GM19193 (cell line): ENCODE measurements around the gene GPR156.

Source experiments
- POLR2A ChIP-seq: IDR thresholded peaks from 4 replicates; pipeline ENCODE4 v1.6.1; 2011; ENCODE audit not compliant: insufficient read depth, insufficient read length; ENCODE audit errors: extremely low read depth

GPR156 gene

DNA sequence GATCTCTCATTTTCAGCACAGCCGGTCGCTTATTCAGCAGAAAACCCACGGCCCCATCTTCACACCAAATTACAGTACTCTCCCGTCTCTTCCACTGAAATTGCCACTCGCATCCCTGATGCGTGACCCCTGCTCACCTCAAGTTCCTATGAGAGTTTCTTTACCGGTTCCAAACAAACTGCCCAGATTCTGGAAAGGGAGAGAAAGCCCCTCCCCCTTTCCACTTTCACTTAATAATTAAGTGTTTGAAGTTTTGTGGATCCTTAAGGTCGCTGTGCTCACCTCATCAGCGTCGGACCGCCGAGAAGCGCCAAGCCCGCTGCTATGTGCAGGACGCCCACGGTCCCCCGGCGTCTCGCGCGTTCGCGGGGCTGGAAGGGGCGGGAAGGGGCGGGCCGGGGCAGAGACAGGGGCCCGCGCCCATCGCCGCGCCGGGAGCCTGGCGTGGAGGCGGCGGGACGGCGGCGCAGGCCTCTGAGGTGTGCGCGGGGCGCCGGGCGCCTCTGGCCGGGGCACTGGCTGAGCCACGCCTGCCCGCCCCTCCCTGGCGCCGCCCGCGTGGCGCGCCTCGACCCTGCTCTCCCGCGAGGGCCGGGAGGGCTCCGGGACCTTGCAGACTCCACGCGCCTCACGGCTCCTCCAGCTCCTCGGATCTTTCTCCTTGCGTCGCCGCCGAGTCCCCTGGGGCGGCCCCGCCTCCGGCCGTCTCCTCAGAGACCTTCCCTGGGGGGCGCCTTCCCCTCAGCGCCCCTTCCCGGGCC is at the start of gene GPR156:
Gene GPR156 (minus strand): TSS at position 476 of the 761 bp plus-strand sequence. CDS start 41,124 bp downstream, outside the sequence.
- no peak for TF ChIP-seq POLR2A

DNA sequence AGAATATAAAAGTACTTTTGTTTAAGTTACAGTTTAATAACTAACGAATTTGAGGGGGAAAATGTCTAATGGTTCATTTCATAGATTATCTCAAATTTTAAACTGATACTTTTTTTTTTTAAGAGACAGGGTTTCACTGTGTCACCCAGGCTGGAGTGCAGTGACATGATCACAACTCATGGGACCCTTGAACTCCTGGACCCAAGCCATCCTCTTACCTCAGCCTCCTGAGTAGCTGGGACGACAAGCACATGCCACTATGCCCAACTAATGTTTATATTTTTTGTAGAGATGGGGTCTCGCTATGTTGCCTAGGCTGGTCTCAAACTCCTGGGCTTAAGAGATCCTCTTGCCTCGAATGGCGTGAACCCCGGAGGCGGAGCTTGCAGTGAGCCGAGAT is 47.6 kb upstream of the GPR156 start:
- no peak for TF ChIP-seq POLR2A

DNA sequence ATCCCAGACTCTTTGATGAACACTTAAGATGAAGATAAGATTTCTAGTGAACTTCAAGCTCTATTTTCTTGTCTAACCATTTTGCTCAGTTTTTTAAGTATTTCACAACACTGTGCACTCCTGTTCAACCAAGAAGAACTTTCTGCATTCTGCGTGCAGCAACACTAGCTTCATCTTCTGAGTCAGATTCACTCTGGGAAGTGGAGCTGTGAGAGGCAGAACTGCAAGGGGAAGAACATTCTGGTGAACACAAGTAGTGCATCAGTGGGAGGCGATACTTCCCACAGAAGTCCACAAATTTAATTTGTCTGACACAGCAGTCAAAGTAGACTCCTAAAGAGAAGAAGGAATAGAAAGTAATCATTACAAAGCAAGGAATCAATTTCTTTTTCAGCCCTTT is 46.1 kb upstream of the GPR156 start:
- no peak for TF ChIP-seq POLR2A

- TF ChIP-seq POLR2A: no peak
These were observed 41.8 kb upstream of the GPR156 start for GRCh38 chr3:120326784-120327183.

GRCh38 chr3:120324190-120324589 is 39.2 kb upstream of the GPR156 start:
- no peak for TF ChIP-seq POLR2A

GRCh38 chr3:120311863-120312794 is 27.1 kb upstream of the GPR156 start:
- TF ChIP-seq POLR2A: no peak

DNA sequence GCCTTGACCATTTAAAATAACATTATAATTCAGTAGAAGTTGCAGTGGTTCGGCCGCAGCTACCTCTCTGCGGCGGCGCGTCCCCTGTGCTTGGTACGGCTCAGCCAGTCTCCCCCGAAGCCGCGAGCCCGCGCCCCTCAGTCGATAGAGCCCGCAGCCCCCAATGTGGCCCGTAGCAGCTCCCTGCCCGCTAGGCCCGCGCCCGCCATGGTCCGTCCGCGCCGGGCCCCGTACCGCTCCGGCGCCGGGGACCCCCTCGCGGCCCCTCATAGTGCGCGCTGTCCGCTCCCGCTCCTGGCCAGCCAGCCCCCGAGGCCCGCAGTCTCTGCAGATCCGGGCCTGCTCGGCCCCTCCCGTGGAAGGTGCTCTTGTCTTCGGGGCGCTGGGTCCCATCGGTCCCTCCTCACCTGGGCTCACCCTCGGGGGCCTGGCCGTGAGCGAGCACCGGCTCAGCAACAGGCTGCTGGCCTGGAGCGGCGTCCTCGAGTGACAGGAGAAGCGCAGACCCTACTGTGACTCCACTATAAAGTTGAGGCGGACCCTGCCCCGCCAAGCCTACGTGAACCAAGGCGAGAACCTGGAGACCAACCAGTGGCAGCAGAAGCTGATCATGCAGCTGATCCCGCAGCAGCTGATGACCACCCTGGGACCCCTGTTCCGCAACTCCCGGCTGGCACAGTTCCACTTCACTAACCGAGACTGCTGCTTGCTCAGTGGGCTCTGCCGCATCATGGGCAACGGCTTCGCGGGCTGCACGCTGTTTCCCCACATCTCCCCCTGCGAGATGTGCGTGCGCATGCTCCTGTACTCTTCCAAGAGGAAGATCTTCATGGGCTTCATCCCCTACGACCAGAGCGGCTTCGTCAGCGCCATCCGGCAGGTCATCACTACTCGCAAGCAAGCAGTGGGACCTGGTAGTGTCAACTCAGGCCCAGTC is 21.8 kb upstream of the GPR156 start:
- TF ChIP-seq POLR2A: no peak

DNA sequence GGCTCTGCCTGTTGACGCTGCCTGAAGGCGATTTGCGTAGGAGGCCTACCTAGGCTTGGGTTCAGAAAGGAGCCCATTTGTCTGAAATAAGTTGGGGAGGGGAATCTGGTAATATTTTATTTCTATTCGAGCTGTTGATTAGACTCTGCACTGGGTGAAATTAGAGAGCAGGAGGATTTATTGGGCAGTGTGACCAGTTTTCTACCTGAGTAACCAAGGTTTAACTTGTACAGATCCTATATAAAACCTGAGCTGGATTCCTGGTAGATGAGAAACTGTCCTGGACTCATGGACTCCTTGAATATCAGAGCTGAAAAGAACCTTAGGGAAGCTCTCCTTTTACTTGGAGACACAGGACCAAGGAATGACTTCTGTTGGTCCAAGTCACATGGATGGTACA is 19.6 kb upstream of the GPR156 start:
- TF ChIP-seq POLR2A: no peak

GRCh38 chr3:120302361-120302760 is 17.3 kb upstream of the GPR156 start:
- TF ChIP-seq POLR2A: no peak

GRCh38 chr3:120300971-120301370 is 15.9 kb upstream of the GPR156 start:
- TF ChIP-seq POLR2A: no peak

DNA sequence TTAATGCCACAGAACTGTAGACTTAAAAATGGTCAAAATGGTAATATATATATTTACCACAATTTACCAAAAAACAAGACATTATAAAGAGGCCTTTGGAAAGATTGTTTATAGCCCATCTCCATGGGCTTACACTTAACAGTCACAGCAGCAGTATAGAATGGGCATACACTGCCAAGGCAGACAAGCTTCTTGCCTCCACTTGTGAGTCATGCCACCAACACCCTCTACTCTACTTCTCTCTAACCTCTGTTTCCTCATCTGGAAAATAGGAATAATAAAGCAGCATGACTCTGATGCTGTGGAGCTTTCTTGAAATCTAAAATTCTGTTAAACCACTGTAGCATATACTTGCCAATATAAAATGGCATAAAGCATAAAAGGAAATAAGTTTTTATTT is 14.4 kb upstream of the GPR156 start:
- TF ChIP-seq POLR2A: no peak

DNA sequence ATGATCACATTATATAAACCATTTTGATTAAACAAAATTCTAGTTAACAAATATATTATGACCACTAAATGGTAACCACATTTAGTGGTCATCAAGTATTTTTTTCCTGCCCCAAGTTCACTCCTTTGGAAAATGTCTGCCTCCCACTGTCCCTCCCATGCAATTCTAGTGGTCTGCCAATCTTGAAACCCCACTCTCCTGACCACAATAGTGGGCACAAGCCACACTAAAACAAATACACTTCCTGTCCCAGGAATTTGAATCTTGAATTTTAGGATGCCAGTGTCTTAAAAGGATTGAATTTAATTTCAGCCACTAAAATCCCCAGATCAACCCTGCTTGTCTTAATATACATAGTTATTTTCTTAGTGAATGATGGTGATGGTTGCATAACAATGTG is 14.0 kb upstream of the GPR156 start:
- no peak for TF ChIP-seq POLR2A

GRCh38 chr3:120289636-120290035 is 4.6 kb upstream of the GPR156 start:
- no peak for TF ChIP-seq POLR2A

GRCh38 chr3:120286465-120286864 is 1.4 kb upstream of the GPR156 start:
- no peak for TF ChIP-seq POLR2A

- TF ChIP-seq POLR2A: no peak
These were observed 453 bp upstream of the GPR156 start for GRCh38 chr3:120285508-120285841.
